Measurements from ENCODE around the gene MLST8. TPM values are rescaled to one million over a fixed set of nuclear protein-coding genes. Genes with fewer than 3 reads are reported as not detected.

Gene MLST8
- total and polyA plus RNA-seq, 2 of the 8 experiments (the other 6 are each of a cell fraction or from before 2014, with no cell fraction given), result 67.6 to 321 TPM

- no peak for TF ChIP-seq CHD7 (IDR thresholded peaks at IDR 0.05; ENCODE audit: insufficient replicate concordance, low read length)
- no peak for TF ChIP-seq BRCA1 (IDR thresholded peaks at IDR 0.05; ENCODE audit: low read depth, low read length)
- no peak for TF ChIP-seq SIN3A (conservative IDR thresholded peaks at IDR 0.05 in 1 of 2, IDR thresholded peaks at IDR 0.05 in 1 of 2; ENCODE audit: low read depth in 1 of 2, low read length in 2 of 2)
- TF ChIP-seq KDM1A (IDR thresholded peaks at IDR 0.05; ENCODE audit: borderline replicate concordance, low read length), result no peak
- TF ChIP-seq RAD21 (IDR thresholded peaks at IDR 0.05 in 1 of 2, conservative IDR thresholded peaks at IDR 0.05 in 1 of 2; ENCODE audit: low read depth in 2 of 2, low read length in 2 of 2), result no peak
- TF ChIP-seq E2F6 (IDR thresholded peaks at IDR 0.05), result no peak
Measured at GRCh38 chr16:2229632-2230250, 24.5 kb downstream of the MLST8 start (continued).

Measured in H1 (cell line).